ENCODE results near the gene SP140. TPM values are rescaled to one million over a fixed set of nuclear protein-coding genes. Genes with fewer than 3 reads are reported as not detected.

Gene SP140
- total and polyA plus RNA-seq, 9 of the 15 experiments (the other 6 are each of a cell fraction or from before 2014, with no cell fraction given): 0.04 to 1.1 (median 0.57) TPM; not detected in 1

GRCh38 chr2:230306474-230306873 is 80.9 kb downstream of the SP140 start:
- Histone ChIP-seq H3K4me2 (ENCODE audit: insufficient read depth, low read length) (no peak overlapping the region), H3K27ac (ENCODE audit: extremely low read depth, low read depth, low read length) (no peak overlapping the region), H3K4me3 (no peak overlapping the region), H4K20me1 (replicated peaks; ENCODE audit: control insufficient read depth, insufficient read depth, low read length) (no peaks in the 10 kb centered on the region), H3K27me3 (ENCODE audit: control insufficient read depth in 2 of 2, insufficient read depth in 2 of 2, low read length in 2 of 2) (peaks cover 0 to 14% of the 10 kb centered on the region in 2 experiments; a peak in 1 of 5 replicates), H3K9me3 (replicated peaks; ENCODE audit: control insufficient read depth, insufficient read depth, low read depth, low read length) (no peaks in the 10 kb centered on the region), H3K4me1 (replicated peaks in 1 of 2; ENCODE audit: control insufficient read depth in 2 of 2, insufficient read depth in 2 of 2, low read length in 2 of 2) (peaks cover 0 to 8% of the 10 kb centered on the region in 2 experiments; a peak in 2 of 5 replicates), H3K9ac (ENCODE audit: insufficient read depth in 1 of 2, low read depth in 2 of 2, low read length in 2 of 2) (no peak overlapping the region), H3K9me1 (ENCODE audit: control insufficient read depth, insufficient read depth, low read length) (no peaks in the 10 kb centered on the region), H2AFZ (ENCODE audit: low read depth, low read length) (no peak overlapping the region), H3K79me2 (ENCODE audit: control insufficient read depth, insufficient read depth, low read length) (no peaks in the 10 kb centered on the region), H3K36me3 (ENCODE audit: control insufficient read depth, insufficient read depth, low read length) (no peaks in the 10 kb centered on the region)
- FAIRE-seq: no peak
- TF ChIP-seq TBP (optimal IDR thresholded peaks at IDR 0.05; ENCODE audit: low read depth, low read length): no peak
- no peak for TF ChIP-seq XRCC5 (IDR thresholded peaks at IDR 0.05; ENCODE audit: low read depth, low read length)
- no peak for TF ChIP-seq ZNF146 (CRISPR knock-in tag; IDR thresholded peaks at IDR 0.05; ENCODE audit: unreplicated experiment)
- no peak for TF ChIP-seq CBFA2T3 (IDR thresholded peaks at IDR 0.05)
- TF ChIP-seq REST (IDR thresholded peaks at IDR 0.05; ENCODE audit: borderline replicate concordance): no peak
- no peak for TF ChIP-seq REST (CRISPR knock-in tag; IDR thresholded peaks at IDR 0.05; ENCODE audit: low read depth)
- TF ChIP-seq CC2D1A (IDR thresholded peaks at IDR 0.05): no peak
- WGBS (ENCODE audit: insufficient coverage, low coverage, missing lambda C conversion rate): 36% methylated on average over 2 of the region's 2 CpGs
- POLR2A ChIA-PET: no interaction called here
- CTCF ChIA-PET (ENCODE audit: low intra/inter-chr PET ratio): no interaction called here
- DNase-seq (ENCODE audit: extremely low read depth in 1 of 4, low spot score in 3 of 4): no peak
- no peak for ATAC-seq
- no TSS peak for BruUV-seq (replicated peaks)
- intact Hi-C loops (cut with micrococcal nuclease) (no loop called here), in situ Hi-C loops (cut with MboI) (no loop called here)
